Globus pallidus (tissue), 1 donor: Measurements from ENCODE around the gene PDP2.
A peak's percentile ranks its signal among the peaks of the same experiment; 100 is the strongest.
"Not testable (repeated sequence)": the region's sequence is repeated elsewhere in the genome, so short reads cannot be mapped to it uniquely, and the experiment has no call there.

ENCODE experiments used
- DNase-seq: peaks from one replicate; pipeline ENCODE4 v3.0.0-alpha.2; 2015; ENCODE audit warnings: low spot score

Gene PDP2

GRCh38 chr16:66853261-66854139 lies 26.8 kb upstream of the PDP2 start:
- no peak for DNase-seq

GRCh38 chr16:66856184-66856730 lies 24.1 kb upstream of the PDP2 start:
- no peak for DNase-seq

GRCh38 chr16:66856801-66857200 lies 23.5 kb upstream of the PDP2 start:
- no peak for DNase-seq

GRCh38 chr16:66857437-66857836 lies 22.9 kb upstream of the PDP2 start:
- no peak for DNase-seq

- DNase-seq, result no peak
Measured at GRCh38 chr16:66858740-66859396, 21.4 kb upstream of the PDP2 start.

- DNase-seq, result no peak
Measured at GRCh38 chr16:66859397-66860068, 20.8 kb upstream of the PDP2 start.

- no peak for DNase-seq
Measured at GRCh38 chr16:66862023-66862520, 18.2 kb upstream of the PDP2 start.

GRCh38 chr16:66863707-66864106 lies 16.6 kb upstream of the PDP2 start:
- DNase-seq, result no peak

- no peak for DNase-seq
Measured at GRCh38 chr16:66869424-66869823, 10.9 kb upstream of the PDP2 start.

- DNase-seq, result not testable (repeated sequence)
Measured at GRCh38 chr16:66871363-66871762, 9.0 kb upstream of the PDP2 start.

GRCh38 chr16:66871840-66872239 lies 8.5 kb upstream of the PDP2 start:
- DNase-seq, result no peak

GRCh38 chr16:66872559-66872942 lies 7.8 kb upstream of the PDP2 start:
- no peak for DNase-seq

- peak; percentile 81 for DNase-seq
Measured at GRCh38 chr16:66872943-66873684, 7.2 kb upstream of the PDP2 start.

- DNase-seq, result no peak
Measured at GRCh38 chr16:66873685-66874055, 6.6 kb upstream of the PDP2 start.

GRCh38 chr16:66874079-66874775 lies 6.1 kb upstream of the PDP2 start:
- no peak for DNase-seq

- DNase-seq, result no peak
Measured at GRCh38 chr16:66878067-66878466, 2.2 kb upstream of the PDP2 start.

- no peak for DNase-seq
Measured at GRCh38 chr16:66881014-66881417, 701 bp downstream of the PDP2 start.

GRCh38 chr16:66881560-66881959 lies 1.2 kb downstream of the PDP2 start:
- DNase-seq, result no peak

- DNase-seq, result no peak
Measured at GRCh38 chr16:66881964-66882508, 1.7 kb downstream of the PDP2 start.

GRCh38 chr16:66882702-66883101 lies 2.4 kb downstream of the PDP2 start:
- DNase-seq, result no peak

- DNase-seq, result no peak
Measured at GRCh38 chr16:66885491-66885890, 5.2 kb downstream of the PDP2 start.
